Activated CD4-positive, alpha-beta T cell treated with anti-CD3 and anti-CD28 coated beads for 24 hours (primary cell): ENCODE data around the gene ITLN2.
A peak's percentile ranks its signal among the peaks of the same experiment; 100 is the strongest.
"Not testable (repeated sequence)": the region's sequence is repeated elsewhere in the genome, so short reads cannot be mapped to it uniquely, and the experiment has no call there.

Source experiments
- DNase-seq, 2 donors: peaks; one replicate each; pipeline ENCODE4 v3.0.0-alpha.2; 2020; ENCODE audit warnings: low read depth in 2 of 2

Gene ITLN2

DNA sequence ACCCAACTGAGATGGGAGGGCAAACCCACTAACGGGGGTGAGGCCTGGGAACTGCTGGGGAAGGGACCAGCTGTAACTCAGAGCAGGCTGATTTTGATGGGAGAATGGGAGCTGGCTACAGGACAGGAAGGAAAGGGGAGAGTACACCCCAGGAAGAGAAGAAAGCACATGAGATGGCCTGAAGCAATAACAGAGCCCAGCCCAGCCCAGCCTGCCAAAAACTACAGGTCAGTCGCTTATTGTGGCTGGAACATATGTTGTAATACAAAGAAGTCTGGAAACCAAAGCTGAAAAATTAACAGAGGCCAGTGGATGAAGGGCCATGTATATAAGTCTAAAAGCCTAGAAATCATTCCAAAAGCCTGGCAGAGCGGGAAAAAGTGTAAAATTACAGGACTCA lies 1.6 kb downstream of the ITLN2 start:
- DNase-seq: no peak

- no peak for DNase-seq
Measured at GRCh38 chr1:160952129-160952510, 2.5 kb downstream of the ITLN2 start.

- peak; percentile 55 to 60 for DNase-seq
Measured at GRCh38 chr1:160951443-160952128, 3.0 kb downstream of the ITLN2 start.

DNA sequence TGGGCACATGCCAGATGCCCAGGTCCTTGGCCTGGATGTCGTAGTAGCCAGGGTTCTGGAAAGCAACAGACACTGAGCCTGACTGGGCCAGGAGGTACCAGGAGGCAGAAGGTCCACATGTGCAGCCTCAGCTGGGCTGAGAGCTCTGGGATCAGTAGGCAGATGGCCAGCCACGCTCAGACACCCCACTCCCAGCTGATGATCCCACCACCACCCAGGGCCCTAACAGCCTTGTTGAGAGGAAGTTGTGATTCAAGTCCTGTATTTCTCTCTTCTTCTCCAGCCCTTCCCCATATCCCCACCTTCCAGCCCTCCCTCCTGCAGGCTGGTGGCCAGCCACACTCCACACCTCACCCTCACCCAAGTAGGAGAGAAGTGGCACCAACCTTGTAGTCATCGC lies 4.0 kb downstream of the ITLN2 start:
- DNase-seq: no peak

DNA sequence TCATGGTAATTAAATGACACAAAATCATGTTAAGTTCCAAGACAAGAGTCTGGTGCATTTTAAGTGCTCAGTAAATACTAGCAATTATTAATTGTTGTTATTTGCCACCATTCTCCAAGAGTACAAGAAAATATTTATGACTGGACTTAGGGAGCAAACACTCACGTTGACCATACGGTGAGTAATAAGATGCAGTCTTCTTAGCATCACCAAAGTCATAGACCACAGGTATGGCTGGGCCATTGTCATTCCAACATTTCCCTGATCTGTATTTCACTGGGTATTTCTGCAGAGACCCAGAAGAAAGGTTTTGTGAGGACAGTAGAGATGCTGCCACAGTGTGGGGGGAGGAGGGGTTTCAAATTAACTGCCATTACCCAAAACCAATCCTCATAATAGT lies 4.7 kb downstream of the ITLN2 start:
- no peak for DNase-seq

- DNase-seq: not testable (repeated sequence)
Measured at GRCh38 chr1:160949216-160949880, 5.3 kb downstream of the ITLN2 start.

DNA sequence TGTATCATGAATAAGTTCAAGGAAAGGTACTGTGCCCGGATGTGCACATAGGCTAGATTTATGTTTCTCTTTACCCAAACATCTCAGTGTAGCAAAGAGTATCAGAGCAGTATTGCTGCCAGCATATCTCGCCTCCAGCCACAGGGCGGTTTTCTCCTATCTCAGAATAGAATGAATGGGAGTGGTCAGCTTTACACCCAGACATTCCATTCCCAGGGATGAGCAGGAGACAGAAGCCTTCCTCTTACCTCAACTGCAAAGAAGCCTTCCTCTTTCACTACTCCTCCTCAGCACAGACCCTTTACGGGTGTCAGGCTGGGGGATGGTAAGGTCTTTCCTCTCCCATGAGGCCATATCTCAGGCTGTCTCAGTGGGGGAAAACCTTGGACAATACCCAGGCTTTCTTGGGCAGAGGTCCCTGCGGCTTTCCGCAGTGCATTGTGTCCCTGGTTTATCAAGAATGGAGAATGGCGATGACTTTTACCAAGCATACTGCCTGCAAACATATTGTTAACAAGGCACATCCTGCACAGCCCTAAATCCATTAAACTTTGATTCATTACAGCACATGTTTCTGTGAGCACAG lies 7.3 kb downstream of the ITLN2 start:
- DNase-seq: not testable (repeated sequence)

DNA sequence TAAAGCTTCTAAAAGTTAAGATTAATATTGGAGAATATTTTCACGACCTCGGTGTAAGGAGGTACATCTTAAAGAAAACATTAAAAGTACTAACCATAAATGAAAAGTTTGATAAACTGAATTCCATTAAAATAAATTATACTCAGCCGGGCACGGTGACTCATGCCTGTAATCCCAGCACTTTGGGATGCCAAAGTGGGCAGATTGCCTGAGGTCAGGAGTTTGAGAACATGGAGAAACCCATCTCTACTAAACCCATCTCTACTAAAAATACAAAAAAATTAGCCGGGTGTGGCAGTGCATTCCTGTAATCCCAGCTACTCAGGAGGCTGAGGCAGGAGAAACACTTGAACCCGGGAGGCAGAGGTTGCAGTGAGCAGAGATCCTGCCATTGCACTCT lies 8.7 kb downstream of the ITLN2 start:
- DNase-seq: not testable (repeated sequence)

- no peak for DNase-seq
Measured at GRCh38 chr1:160945079-160945478, 9.5 kb downstream of the ITLN2 start.

- no peak for DNase-seq
Measured at GRCh38 chr1:160942926-160943325, 11.7 kb downstream of the ITLN2 start.

DNA sequence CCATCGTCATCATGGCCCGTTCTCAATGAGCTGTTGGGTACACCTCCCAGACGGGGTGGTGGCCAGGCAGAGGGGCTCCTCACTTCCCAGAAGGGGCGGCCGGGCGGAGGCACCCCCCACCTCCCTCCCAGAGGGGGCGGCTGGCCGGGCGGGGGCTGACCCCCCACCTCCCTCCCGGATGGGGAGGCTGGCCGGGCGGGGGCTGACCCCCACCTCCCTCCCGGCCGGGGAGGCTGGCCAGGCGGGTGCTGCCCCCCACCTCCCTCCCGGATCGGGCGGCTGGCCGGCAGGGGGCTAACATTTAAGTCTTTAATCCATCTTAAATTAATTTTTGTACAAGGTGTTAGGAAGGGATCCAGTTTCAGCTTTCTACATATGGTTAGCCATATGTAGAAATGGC lies 17.9 kb downstream of the ITLN2 start:
- not testable (repeated sequence) for DNase-seq

DNA sequence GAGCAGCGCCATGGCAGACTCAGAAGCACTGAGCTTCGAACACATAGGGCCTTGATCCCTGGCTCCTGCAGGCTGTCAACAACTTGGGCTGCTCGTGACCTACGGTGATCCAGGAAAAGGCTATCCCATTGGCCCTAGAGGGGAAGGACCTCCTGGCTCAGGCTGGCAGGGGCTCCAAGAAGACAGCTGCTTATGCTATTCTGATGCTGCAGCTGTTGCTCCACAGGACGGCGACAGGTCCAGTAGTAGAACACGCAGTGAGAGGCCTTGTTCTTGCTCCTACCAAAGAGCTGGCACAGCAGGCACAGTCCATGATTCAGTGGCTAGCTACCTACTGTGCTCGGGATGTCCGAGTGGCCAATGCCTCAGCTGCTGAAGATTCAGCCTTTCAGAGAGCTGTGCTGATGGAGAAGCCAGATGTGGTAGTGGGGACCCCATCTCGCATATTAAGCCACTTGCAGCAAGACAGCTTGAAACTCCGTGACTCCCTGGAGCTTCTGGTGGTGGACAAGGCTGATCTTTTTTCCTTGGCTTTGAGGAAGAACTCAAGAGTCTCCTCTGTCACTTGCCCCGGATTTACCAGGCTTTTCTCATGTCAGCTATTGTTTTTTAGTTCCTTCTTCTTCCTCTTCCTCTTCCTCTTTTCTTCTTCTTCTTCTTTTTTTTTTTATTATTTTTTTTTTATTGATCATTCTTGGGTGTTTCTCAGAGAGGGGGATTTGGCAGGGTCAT lies 18.9 kb downstream of the ITLN2 start:
- DNase-seq: no peak

GRCh38 chr1:160933305-160933704 lies 21.3 kb downstream of the ITLN2 start:
- not testable (repeated sequence) for DNase-seq

DNA sequence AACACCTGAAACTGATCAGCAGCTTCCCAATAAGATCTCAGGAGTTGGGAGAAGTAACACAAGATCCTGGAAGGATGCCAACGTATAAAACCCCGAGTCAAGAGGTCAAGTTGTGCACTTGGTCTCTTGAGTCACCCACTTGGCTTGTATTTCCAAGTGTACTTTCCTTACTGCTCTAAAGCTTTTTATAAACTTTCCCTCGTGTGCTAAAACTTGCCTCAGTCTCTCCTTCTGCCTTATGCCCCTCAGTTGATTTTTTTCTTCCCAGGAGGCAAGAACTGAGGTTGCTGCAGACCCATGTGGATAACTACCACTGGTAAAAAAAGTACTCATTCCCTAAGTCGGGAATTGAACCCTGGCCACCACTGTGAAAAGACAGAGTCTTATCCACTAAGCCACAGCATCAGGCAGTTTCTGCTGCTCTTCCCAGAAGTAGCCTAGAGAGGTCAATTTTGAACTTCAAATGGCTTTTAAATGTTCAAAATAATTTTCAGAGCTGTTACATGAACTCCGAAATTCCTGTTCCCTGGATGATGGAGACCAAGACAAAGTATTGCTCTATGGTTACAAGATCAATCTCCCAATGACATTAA lies 28.9 kb downstream of the ITLN2 start:
- no peak for DNase-seq

GRCh38 chr1:160924791-160925651 lies 29.6 kb downstream of the ITLN2 start:
- DNase-seq: no peak

DNA sequence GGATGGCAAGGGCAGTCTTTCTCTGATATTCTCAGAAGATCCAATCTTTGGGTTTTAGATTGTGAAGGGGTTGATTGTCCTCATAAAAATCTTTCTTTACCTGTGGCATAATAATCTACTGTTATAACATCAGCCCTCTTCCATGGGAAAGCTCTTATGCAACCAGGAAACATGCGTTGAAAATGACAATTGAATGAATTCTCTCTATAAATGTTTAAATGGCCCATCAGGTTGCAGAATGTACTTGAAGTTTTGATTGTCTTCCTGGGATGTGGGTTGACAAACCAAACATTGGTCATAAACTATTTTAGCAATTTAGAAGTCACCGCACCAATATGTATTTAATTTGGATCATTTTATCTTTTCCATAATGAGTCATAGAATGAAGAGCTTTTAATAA lies 37.9 kb downstream of the ITLN2 start:
- no peak for DNase-seq

- DNase-seq: not testable (repeated sequence)
Measured at GRCh38 chr1:160913229-160913628, 41.4 kb downstream of the ITLN2 start.

GRCh38 chr1:160911925-160912324 lies 42.7 kb downstream of the ITLN2 start:
- no peak for DNase-seq

DNA sequence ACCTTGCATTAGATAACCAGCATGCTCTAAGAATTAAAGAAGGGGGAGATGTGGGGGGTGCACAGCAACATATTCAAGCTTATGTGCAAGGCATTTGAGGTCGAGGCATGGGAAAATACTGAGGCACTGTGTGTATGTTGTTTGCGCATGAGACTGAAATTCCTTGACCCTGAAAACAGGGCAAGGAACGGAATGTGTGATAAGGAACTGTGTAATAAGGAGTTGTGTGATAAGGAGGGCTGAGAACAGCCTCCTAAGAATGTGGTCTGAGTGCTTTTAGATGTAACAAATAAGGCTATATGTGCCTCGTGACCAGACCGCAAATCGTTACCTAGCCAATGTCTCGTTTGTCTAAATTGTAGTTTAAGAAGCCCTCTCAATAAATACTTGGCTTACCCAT lies 43.2 kb downstream of the ITLN2 start:
- no peak for DNase-seq

DNA sequence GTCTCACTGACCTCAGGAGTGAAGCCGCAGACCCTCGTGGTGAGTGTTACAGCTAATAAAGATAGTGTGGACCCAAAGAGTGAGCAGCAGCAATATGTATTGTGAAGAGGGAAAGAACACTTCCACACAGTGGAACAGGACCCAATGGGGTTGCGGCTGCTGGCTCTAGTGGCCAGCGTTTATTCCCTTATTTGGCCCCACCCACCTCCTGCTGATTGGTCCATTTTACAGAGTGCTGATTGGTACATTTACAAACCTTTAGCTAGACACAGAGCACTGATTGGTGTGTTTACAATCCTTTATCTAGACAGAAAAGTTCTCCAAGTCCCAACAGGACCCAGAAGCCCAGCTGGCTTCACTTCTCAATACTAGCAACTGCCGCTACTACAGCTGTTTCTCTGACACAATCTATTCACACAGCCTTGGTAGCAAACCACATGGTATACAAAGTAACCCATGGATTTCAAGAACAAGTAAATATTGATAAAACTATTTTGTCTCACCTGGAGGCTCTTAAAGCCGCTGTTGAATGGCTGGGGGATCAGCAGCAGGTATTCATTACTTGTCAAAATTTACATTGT lies 44.3 kb downstream of the ITLN2 start:
- DNase-seq: no peak

DNA sequence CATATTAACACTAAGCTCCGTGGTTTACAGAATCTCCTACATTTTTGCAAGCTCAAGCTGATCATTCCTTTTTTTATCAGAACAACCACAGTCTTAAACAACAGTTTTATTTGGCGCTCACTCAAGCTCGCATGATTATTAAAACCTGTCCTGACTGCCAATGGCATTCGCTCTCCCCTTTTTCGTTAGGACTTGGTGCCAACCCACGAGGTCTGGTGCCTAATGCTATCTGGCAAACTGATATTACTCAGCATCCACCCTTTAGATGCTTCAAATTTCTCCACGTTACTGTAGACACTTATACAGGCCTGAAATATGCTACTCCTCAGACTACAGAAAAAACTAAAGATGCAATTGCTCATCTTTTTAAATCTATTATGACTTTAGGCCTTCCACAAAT lies 46.6 kb downstream of the ITLN2 start:
- DNase-seq: no peak
